ENCODE data around the gene GMPPA. TPM values are rescaled to one million over a fixed set of nuclear protein-coding genes. Genes with fewer than 3 reads are reported as not detected.

The GMPPA gene
- polyA plus RNA-seq, 2 of the 4 experiments (the other 2 are of a cell fraction), result 36.2 to 46.2 TPM

DNA sequence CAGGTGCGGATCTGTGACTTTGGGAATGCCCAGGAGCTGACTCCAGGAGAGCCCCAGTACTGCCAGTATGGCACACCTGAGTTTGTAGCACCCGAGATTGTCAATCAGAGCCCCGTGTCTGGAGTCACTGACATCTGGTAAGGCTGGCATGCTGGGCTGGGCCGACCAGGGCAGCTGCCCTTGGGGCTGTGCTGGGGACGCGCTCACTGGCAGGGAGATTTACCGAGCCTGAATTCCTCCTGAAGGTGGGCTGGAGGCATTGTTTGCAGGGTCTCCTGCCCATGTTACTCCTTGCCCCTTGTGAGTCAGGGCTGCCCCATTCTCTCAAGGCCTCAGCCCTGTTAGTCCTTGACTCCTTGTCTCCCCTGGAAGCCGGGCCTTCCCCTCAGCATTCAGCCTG, 18.7 kb upstream of the GMPPA start:
- H3K4me3 ChIP-seq, result no peak overlapping the region
- 86% methylated on average over 6 of the region's 8 CpGs for WGBS (ENCODE audit: missing lambda C conversion rate)
- no peaks in the 10 kb centered on the region for H3K9me3 ChIP-seq
- H3K4me1 ChIP-seq, result peaks cover 5% of the 10 kb centered on the region; the same call in 2 of the 3 replicates
- ATAC-seq, result no peak
- no peak for TF ChIP-seq EHF (CRISPR knock-in tag; IDR thresholded peaks at IDR 0.05)
- TF ChIP-seq, protein P1, sequence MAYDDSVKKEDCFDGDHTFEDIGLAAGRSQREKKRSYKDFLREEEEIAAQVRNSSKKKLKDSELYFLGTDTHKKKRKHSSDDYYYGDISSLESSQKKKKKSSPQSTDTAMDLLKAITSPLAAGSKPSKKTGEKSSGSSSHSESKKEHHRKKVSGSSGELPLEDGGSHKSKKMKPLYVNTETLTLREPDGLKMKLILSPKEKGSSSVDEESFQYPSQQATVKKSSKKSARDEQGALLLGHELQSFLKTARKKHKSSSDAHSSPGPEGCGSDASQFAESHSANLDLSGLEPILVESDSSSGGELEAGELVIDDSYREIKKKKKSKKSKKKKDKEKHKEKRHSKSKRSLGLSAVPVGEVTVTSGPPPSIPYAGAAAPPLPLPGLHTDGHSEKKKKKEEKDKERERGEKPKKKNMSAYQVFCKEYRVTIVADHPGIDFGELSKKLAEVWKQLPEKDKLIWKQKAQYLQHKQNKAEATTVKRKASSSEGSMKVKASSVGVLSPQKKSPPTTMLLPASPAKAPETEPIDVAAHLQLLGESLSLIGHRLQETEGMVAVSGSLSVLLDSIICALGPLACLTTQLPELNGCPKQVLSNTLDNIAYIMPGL (CRISPR knock-in tag; IDR thresholded peaks at IDR 0.05; ENCODE audit: borderline replicate concordance), result no peak
- no peak for TF ChIP-seq KDM5A (IDR thresholded peaks at IDR 0.05)
- TF ChIP-seq HEYL (CRISPR knock-in tag; IDR thresholded peaks at IDR 0.05), result no peak
- no peak for TF ChIP-seq POLR2A (IDR thresholded peaks at IDR 0.05; ENCODE audit: low read length)
- no peak for FAIRE-seq
- POLR2A ChIA-PET, result no interaction called here
- no peak overlapping the region for H3K27ac ChIP-seq
- CTCF ChIA-PET, result interaction anchor here (79.1 to 89.4 kb wide), 2 partner anchors 10 to 26 kb away, joined by 3291 read pairs; partner anchors contain the start of genes ASIC4, CHPF, GMPPA and SPEG
- H3K4me2 ChIP-seq, result no peak overlapping the region
- DNase-seq (ENCODE audit: low read depth in 1 of 2, low spot score in 1 of 2), result no peak

DNA sequence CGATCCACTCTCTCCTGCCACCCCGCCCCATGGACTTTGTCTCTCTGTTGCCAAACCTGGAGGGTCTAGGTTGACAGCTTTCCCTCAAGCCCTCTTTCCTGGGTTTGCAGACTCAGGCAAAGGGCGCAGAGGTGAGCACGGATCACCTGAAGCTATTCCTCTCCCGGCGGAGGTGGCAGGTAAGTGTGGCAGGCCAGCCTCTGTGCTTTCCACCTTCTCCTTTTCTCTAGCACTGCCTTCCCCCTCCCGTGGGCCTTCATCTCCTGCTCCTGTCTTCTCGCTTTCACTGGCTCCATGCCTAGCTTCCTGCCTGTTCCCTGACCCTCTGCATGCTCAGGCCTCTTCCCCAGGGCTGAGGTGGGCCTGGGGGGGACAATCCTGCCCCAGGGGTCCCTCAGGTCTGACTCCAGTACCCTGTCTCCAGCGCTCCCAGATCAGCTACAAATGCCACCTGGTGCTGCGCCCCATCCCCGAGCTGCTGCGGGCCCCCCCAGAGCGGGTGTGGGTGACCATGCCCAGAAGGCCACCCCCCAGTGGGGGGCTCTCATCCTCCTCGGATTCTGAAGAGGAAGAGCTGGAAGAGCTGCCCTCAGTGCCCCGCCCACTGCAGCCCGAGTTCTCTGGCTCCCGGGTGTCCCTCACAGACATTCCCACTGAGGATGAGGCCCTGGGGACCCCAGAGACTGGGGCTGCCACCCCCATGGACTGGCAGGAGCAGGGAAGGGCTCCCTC, 15.9 kb upstream of the GMPPA start:
- ATAC-seq (no peak), DNase-seq (ENCODE audit: low read depth in 1 of 2, low spot score in 1 of 2) (no peak), FAIRE-seq (no peak)
- Histone ChIP-seq H3K4me3 (no peak overlapping the region), H3K4me2 (no peak overlapping the region), H3K4me1 (no peaks in the 10 kb centered on the region), H3K27ac (no peak overlapping the region), H3K9me3 (no peaks in the 10 kb centered on the region)
- 74% methylated on average over 13 of the region's 17 CpGs for WGBS (ENCODE audit: missing lambda C conversion rate)
- ChIA-PET POLR2A (interaction anchor here (1.0 kb wide), 1 partner anchor 16 kb away, joined by 3 read pairs; the partner anchor contains the start of gene GMPPA), CTCF (interaction anchor here (79.1 to 89.4 kb wide), 2 partner anchors 13 to 23 kb away, joined by 3291 read pairs; partner anchors contain the start of genes ASIC4, CHPF, GMPPA and SPEG)
- TF ChIP-seq ZFP36 (IDR thresholded peaks at IDR 0.05; ENCODE audit: borderline replicate concordance, partially characterized antibody) (no peak), KDM1A (IDR thresholded peaks at IDR 0.05; ENCODE audit: low read depth) (no peak), HEYL (CRISPR knock-in tag; IDR thresholded peaks at IDR 0.05) (no peak), CBX8 (IDR thresholded peaks at IDR 0.05) (no peak), KDM5A (IDR thresholded peaks at IDR 0.05) (no peak), SMC3 (IDR thresholded peaks at IDR 0.05) (no peak), FOSB (CRISPR knock-in tag; IDR thresholded peaks at IDR 0.05) (no peak), EHF (CRISPR knock-in tag; IDR thresholded peaks at IDR 0.05) (no peak), ZNF302 (CRISPR knock-in tag; IDR thresholded peaks at IDR 0.05) (no peak), SREBF2 (IDR thresholded peaks at IDR 0.05) (no peak)
- TF ChIP-seq, protein P2, sequence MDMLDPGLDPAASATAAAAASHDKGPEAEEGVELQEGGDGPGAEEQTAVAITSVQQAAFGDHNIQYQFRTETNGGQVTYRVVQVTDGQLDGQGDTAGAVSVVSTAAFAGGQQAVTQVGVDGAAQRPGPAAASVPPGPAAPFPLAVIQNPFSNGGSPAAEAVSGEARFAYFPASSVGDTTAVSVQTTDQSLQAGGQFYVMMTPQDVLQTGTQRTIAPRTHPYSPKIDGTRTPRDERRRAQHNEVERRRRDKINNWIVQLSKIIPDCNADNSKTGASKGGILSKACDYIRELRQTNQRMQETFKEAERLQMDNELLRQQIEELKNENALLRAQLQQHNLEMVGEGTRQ (IDR thresholded peaks at IDR 0.05), result no peak

DNA sequence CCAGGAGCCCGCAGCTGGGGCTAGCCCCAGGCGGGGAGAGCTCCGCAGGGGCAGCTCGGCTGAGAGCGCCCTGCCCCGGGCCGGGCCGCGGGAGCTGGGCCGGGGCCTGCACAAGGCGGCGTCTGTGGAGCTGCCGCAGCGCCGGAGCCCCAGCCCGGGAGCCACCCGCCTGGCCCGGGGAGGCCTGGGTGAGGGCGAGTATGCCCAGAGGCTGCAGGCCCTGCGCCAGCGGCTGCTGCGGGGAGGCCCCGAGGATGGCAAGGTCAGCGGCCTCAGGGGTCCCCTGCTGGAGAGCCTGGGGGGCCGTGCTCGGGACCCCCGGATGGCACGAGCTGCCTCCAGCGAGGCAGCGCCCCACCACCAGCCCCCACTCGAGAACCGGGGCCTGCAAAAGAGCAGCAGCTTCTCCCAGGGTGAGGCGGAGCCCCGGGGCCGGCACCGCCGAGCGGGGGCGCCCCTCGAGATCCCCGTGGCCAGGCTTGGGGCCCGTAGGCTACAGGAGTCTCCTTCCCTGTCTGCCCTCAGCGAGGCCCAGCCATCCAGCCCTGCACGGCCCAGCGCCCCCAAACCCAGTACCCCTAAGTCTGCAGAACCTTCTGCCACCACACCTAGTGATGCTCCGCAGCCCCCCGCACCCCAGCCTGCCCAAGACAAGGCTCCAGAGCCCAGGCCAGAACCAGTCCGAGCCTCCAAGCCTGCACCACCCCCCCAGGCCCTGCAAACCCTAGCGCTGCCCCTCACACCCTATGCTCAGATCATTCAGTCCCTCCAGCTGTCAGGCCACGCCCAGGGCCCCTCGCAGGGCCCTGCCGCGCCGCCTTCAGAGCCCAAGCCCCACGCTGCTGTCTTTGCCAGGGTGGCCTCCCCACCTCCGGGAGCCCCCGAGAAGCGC, 15.0 kb upstream of the GMPPA start:
- H3K4me3 ChIP-seq, result no peak overlapping the region
- CTCF ChIA-PET, result interaction anchor here (79.1 to 89.4 kb wide), 2 partner anchors 14 to 23 kb away, joined by 3291 read pairs; partner anchors contain the start of genes ASIC4, CHPF, GMPPA and SPEG
- TF ChIP-seq HEYL (CRISPR knock-in tag; IDR thresholded peaks at IDR 0.05) (no peak), CHD4 (IDR thresholded peaks at IDR 0.05; ENCODE audit: borderline replicate concordance) (no peak), POLR2AphosphoS2 (conservative IDR thresholded peaks at IDR 0.05; ENCODE audit: low read length) (no peak), NR3C1 (IDR thresholded peaks at IDR 0.05) (no peak)
- TF ChIP-seq, protein P3, sequence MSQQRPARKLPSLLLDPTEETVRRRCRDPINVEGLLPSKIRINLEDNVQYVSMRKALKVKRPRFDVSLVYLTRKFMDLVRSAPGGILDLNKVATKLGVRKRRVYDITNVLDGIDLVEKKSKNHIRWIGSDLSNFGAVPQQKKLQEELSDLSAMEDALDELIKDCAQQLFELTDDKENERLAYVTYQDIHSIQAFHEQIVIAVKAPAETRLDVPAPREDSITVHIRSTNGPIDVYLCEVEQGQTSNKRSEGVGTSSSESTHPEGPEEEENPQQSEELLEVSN (IDR thresholded peaks at IDR 0.05; ENCODE audit: borderline replicate concordance, low read depth), result no peak
- TF ChIP-seq, protein P4, sequence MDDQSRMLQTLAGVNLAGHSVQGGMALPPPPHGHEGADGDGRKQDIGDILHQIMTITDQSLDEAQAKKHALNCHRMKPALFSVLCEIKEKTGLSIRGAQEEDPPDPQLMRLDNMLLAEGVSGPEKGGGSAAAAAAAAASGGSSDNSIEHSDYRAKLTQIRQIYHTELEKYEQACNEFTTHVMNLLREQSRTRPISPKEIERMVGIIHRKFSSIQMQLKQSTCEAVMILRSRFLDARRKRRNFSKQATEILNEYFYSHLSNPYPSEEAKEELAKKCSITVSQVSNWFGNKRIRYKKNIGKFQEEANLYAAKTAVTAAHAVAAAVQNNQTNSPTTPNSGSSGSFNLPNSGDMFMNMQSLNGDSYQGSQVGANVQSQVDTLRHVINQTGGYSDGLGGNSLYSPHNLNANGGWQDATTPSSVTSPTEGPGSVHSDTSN (IDR thresholded peaks at IDR 0.05), result no peak
- DNase-seq (ENCODE audit: low read depth in 1 of 2, low spot score in 1 of 2) (no peak), FAIRE-seq (no peak), ATAC-seq (no peak)
- H3K9me3 ChIP-seq, result no peaks in the 10 kb centered on the region
- no peak overlapping the region for H3K27ac ChIP-seq
- POLR2A ChIA-PET, result no interaction called here
- 64% methylated on average over 31 of the region's 58 CpGs for WGBS (ENCODE audit: missing lambda C conversion rate)
- no peaks in the 10 kb centered on the region for H3K4me1 ChIP-seq
- H3K4me2 ChIP-seq, result no peak overlapping the region

All from A549 (cell line).